ENCODE data around the gene DPEP2NB. TPM values are rescaled to one million over a fixed set of nuclear protein-coding genes. Genes with fewer than 3 reads are reported as not detected.
A peak's percentile ranks its signal among the peaks of the same experiment; 100 is the strongest.
"Not testable (repeated sequence)": the region's sequence is repeated elsewhere in the genome, so short reads cannot be mapped to it uniquely, and the experiment has no call there.

Gene DPEP2NB
- total RNA-seq, 4 donors from 2014 or later = not detected

GRCh38 chr16:67976205-67976604, 39.5 kb downstream of the DPEP2NB start:
- TF ChIP-seq POLR2A (IDR thresholded peaks at IDR 0.05) = no peak
- TF ChIP-seq CTCF (IDR thresholded peaks at IDR 0.05 in 4 of 5, conservative IDR thresholded peaks at IDR 0.05 in 1 of 5) = no peak
- Histone ChIP-seq H3K27me3 (no peaks in the 10 kb centered on the region), H3K4me1 (no peaks in the 10 kb centered on the region), H3K36me3 (no peaks in the 10 kb centered on the region), H3K27ac (no peak overlapping the region), H3K4me3 (no peak overlapping the region), H3K9me3 (no peaks in the 10 kb centered on the region)
- ATAC-seq (no peak), DNase-seq (no peak)
- intact Hi-C loops (cut with DNase I; ENCODE audit: low total_unique reads) (no loop called here), in situ Hi-C loops (cut with MboI; ENCODE audit: low sequenced_read_pairs in 4 of 4) (no loop called here)

GRCh38 chr16:67975321-67976105, 40.2 kb downstream of the DPEP2NB start:
- Histone ChIP-seq H3K4me3 (no peak overlapping the region), H3K36me3 (no peaks in the 10 kb centered on the region), H3K4me1 (no peaks in the 10 kb centered on the region), H3K27me3 (no peaks in the 10 kb centered on the region), H3K27ac (no peak overlapping the region), H3K9me3 (no peaks in the 10 kb centered on the region)
- in situ Hi-C loops (cut with MboI; ENCODE audit: low sequenced_read_pairs in 4 of 4) (no loop called here), intact Hi-C loops (cut with DNase I; ENCODE audit: low total_unique reads) (no loop called here)
- no peak for TF ChIP-seq POLR2A (IDR thresholded peaks at IDR 0.05)
- no peak for TF ChIP-seq CTCF (IDR thresholded peaks at IDR 0.05 in 4 of 5, conservative IDR thresholded peaks at IDR 0.05 in 1 of 5)
- ATAC-seq (no peak), DNase-seq (no peak)

GRCh38 chr16:67972285-67972684, 43.4 kb downstream of the DPEP2NB start:
- H3K27ac ChIP-seq; H3K27me3 ChIP-seq; intact Hi-C loops (cut with DNase I; ENCODE audit: low total_unique reads); H3K4me3 ChIP-seq; H3K9me3 ChIP-seq; in situ Hi-C loops (cut with MboI; ENCODE audit: low sequenced_read_pairs in 4 of 4); H3K4me1 ChIP-seq; ATAC-seq; DNase-seq; H3K36me3 ChIP-seq: not testable (repeated sequence)

GRCh38 chr16:67971111-67971510, 44.6 kb downstream of the DPEP2NB start:
- Histone ChIP-seq H3K27me3 (no peaks in the 10 kb centered on the region), H3K4me1 (peaks cover 17 to 21% of the 10 kb centered on the region in 2 donors), H3K36me3 (no peaks in the 10 kb centered on the region), H3K27ac (no peak overlapping the region), H3K9me3 (no peaks in the 10 kb centered on the region), H3K4me3 (no peak overlapping the region)
- TF ChIP-seq CTCF (IDR thresholded peaks at IDR 0.05 in 4 of 5, conservative IDR thresholded peaks at IDR 0.05 in 1 of 5) = no peak
- TF ChIP-seq POLR2A (IDR thresholded peaks at IDR 0.05) = no peak
- DNase-seq (no peak), ATAC-seq (no peak)
- intact Hi-C loops (cut with DNase I; ENCODE audit: low total_unique reads) = no loop called here
- in situ Hi-C loops (cut with MboI; ENCODE audit: low sequenced_read_pairs in 4 of 4) = no loop called here

- no peak for DNase-seq
- Histone ChIP-seq H3K27me3 (no peaks in the 10 kb centered on the region), H3K9me3 (no peaks in the 10 kb centered on the region), H3K36me3 (no peaks in the 10 kb centered on the region), H3K4me1 (peaks cover 34 to 37% of the 10 kb centered on the region in 2 donors), H3K4me3 (peak overlapping the region; percentile 69 to 80 (median 80)), H3K27ac (peak overlapping the region; percentile 87 to 95 (median 89))
- no peak for ATAC-seq
- intact Hi-C loops (cut with DNase I; ENCODE audit: low total_unique reads) = no loop called here
- TF ChIP-seq POLR2A (IDR thresholded peaks at IDR 0.05) (no peak), CTCF (IDR thresholded peaks at IDR 0.05 in 4 of 5, conservative IDR thresholded peaks at IDR 0.05 in 1 of 5) (no peak)
- in situ Hi-C loops (cut with MboI; ENCODE audit: low sequenced_read_pairs in 4 of 4) = no loop called here
Observed at GRCh38 chr16:67969254-67970039, 46.3 kb downstream of the DPEP2NB start.
